GM10248 (cell line): ENCODE results near the gene PDLIM3.

Source experiments
- CTCF ChIA-PET: fragments of 300-600 bp; sonication (Branson Sonifier 250); formaldehyde crosslinking; extraction: SDS; loops from one replicate; lab custom pipeline; 2021; ENCODE audit warnings: antibody characterized with exemption; lab: Yijun Ruan, JAX
- POLR2A ChIA-PET: fragments of 350-650 bp; sonication (Branson Sonifier 250); formaldehyde crosslinking; extraction: SDS; loops from one replicate; lab custom pipeline; 2020; ENCODE audit warnings: antibody characterized with exemption; lab: Yijun Ruan, JAX
- DNase-seq: peaks from one replicate; pipeline ENCODE4 v3.0.0; 2012; ENCODE audit errors: extremely low spot score
- TF ChIP-seq, protein P1 (sequence below): IDR thresholded peaks from 2 replicates; pipeline ENCODE4 v1.5.1; 2012; ENCODE audit warnings: mild to moderate bottlenecking, low read depth; ENCODE audit errors: extremely low read depth, missing control alignments, control extremely low read depth

Gene PDLIM3

GRCh38 chr4:185467101-185467500 is 68.2 kb downstream of the PDLIM3 start:
- TF ChIP-seq, protein P1, sequence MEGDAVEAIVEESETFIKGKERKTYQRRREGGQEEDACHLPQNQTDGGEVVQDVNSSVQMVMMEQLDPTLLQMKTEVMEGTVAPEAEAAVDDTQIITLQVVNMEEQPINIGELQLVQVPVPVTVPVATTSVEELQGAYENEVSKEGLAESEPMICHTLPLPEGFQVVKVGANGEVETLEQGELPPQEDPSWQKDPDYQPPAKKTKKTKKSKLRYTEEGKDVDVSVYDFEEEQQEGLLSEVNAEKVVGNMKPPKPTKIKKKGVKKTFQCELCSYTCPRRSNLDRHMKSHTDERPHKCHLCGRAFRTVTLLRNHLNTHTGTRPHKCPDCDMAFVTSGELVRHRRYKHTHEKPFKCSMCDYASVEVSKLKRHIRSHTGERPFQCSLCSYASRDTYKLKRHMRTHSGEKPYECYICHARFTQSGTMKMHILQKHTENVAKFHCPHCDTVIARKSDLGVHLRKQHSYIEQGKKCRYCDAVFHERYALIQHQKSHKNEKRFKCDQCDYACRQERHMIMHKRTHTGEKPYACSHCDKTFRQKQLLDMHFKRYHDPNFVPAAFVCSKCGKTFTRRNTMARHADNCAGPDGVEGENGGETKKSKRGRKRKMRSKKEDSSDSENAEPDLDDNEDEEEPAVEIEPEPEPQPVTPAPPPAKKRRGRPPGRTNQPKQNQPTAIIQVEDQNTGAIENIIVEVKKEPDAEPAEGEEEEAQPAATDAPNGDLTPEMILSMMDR, result no peak
- POLR2A ChIA-PET, result no interaction called here
- no peak for DNase-seq
- CTCF ChIA-PET, result interaction anchor here (0.6 to 2.5 kb wide), 4 partner anchors 10 to 15 kb away, joined by 3 to 11 read pairs (median 4); no protein-coding TSS in a partner anchor

- ChIA-PET CTCF (interaction anchor here (2.0 kb wide), 1 partner anchor 131 kb away, joined by 4 read pairs; no protein-coding TSS in a partner anchor), POLR2A (no interaction called here)
- TF ChIP-seq, protein P1, result no peak
- DNase-seq, result no peak
These were observed 69.6 kb downstream of the PDLIM3 start for GRCh38 chr4:185465707-185466106.

- CTCF ChIA-PET, result interaction anchor here (1.3 to 2.0 kb wide), 3 partner anchors 9 to 132 kb away, joined by 3 to 4 read pairs (median 4); no protein-coding TSS in a partner anchor
- DNase-seq, result no peak
- TF ChIP-seq, protein P1, result no peak
- POLR2A ChIA-PET, result no interaction called here
These were observed 70.4 kb downstream of the PDLIM3 start for GRCh38 chr4:185464887-185465286.

DNA sequence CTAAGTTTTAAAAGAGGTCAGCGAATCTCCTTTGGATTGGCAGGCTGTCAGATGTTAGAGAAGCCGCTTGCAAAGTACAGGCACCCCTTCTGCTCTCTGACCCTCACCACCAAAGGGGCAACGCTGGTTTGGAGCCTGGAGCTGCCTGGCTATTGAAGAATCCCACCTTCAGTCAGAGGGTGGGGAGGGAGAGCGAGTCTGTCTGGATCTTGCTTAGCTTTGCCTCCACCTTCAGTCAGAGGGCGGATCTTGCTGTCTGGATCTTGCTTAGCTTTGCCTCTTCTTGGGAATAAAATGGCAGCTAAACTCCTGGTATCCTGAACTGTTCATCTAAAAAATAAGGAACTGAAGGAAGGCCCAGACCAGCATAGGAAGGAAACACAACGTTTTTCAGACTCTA is 71.1 kb downstream of the PDLIM3 start:
- ChIA-PET CTCF (interaction anchor here (1.3 to 2.0 kb wide), 3 partner anchors 8 to 133 kb away, joined by 3 to 4 read pairs (median 4); no protein-coding TSS in a partner anchor), POLR2A (no interaction called here)
- TF ChIP-seq, protein P1, result no peak
- DNase-seq, result no peak

GRCh38 chr4:185463541-185463940 is 71.8 kb downstream of the PDLIM3 start:
- TF ChIP-seq, protein P1, result no peak
- no peak for DNase-seq
- ChIA-PET POLR2A (no interaction called here), CTCF (interaction anchor here (2.0 kb wide), 1 partner anchor 133 kb away, joined by 4 read pairs; no protein-coding TSS in a partner anchor)

- no peak for DNase-seq
- ChIA-PET POLR2A (no interaction called here), CTCF (interaction anchor here (2.0 kb wide), 1 partner anchor 12 kb away, joined by 5 read pairs; no protein-coding TSS in a partner anchor)
- TF ChIP-seq, protein P1, result no peak
These were observed 73.7 kb downstream of the PDLIM3 start for GRCh38 chr4:185461565-185461964.
